Measurements from ENCODE around the gene MKKS.

GRCh38 chr20:10472871-10473270 lies 38.8 kb upstream of the MKKS start:
- no peak for TF ChIP-seq POLR2A (IDR thresholded peaks at IDR 0.05)
- no peak for TF ChIP-seq CTCF (IDR thresholded peaks at IDR 0.05)
